ENCODE measurements around the gene PDE4A.

The PDE4A gene

DNA sequence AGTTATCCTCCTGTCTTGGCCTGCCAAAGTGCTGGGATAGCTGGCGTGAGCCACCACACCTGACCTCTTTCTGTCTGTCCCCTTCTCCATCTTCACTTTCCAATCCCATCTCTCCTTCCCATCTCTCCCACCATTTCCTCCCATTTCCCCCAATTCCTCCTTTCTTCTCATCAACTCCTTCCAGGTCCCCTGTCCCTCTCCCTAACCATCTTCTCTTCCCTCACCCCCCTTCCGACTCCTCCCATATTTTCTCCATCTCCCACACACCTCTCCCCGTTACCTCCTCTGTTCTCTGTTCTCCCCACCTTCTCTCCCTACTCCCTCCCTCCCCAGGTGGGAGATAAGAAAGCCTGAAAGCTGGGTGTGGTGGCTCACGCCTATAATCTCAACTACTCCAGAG, 42.2 kb downstream of the PDE4A start:
- Histone ChIP-seq H3K79me2 (ENCODE audit: control insufficient read depth, insufficient read depth, low read length) (no peaks in the 10 kb centered on the region), H3K23ac (ENCODE audit: low read length) (no peak overlapping the region), H3K4ac (ENCODE audit: low read depth, low read length) (no peak overlapping the region), H3K27ac (ENCODE audit: low read depth, low read length) (no peak overlapping the region), H3K4me3 (ENCODE audit: low read length) (no peak overlapping the region), H2BK120ac (ENCODE audit: low read depth, low read length) (no peak overlapping the region), H2AK5ac (ENCODE audit: low read length) (no peak overlapping the region), H2BK15ac (replicated peaks; ENCODE audit: low read depth) (no peak overlapping the region), H3K79me1 (ENCODE audit: low read length) (no peaks in the 10 kb centered on the region), H3K18ac (ENCODE audit: low read length) (no peak overlapping the region), H4K8ac (ENCODE audit: low read depth, low read length) (no peak overlapping the region), H2BK5ac (ENCODE audit: low read length) (no peak overlapping the region), H3K56ac (ENCODE audit: low read length) (no peak overlapping the region), H3K36me3 (ENCODE audit: control insufficient read depth, insufficient read depth, low read length) (no peaks in the 10 kb centered on the region), H3K4me1 (ENCODE audit: control insufficient read depth, low read depth, low read length) (no peaks in the 10 kb centered on the region), H3K9ac (ENCODE audit: low read length) (no peak overlapping the region), H3K4me2 (ENCODE audit: low read length) (no peak overlapping the region), H4K5ac (ENCODE audit: low read length) (no peak overlapping the region), H3K27me3 (ENCODE audit: insufficient read depth, low read length, poor library complexity) (no peaks in the 10 kb centered on the region)
- DNase-seq: no peak
- WGBS (ENCODE audit: extremely low coverage, insufficient coverage, low lambda C conversion rate): 100% methylated on average over 2 of the region's 4 CpGs

GRCh38 chr19:10464456-10464855, 44.1 kb downstream of the PDE4A start:
- H3K79me2 ChIP-seq (ENCODE audit: control insufficient read depth, insufficient read depth, low read length): no peaks in the 10 kb centered on the region
- H3K9ac ChIP-seq (ENCODE audit: low read length): no peak overlapping the region
- H2AK5ac ChIP-seq (ENCODE audit: low read length): no peak overlapping the region
- H3K27me3 ChIP-seq (ENCODE audit: insufficient read depth, low read length, poor library complexity): no peaks in the 10 kb centered on the region
- no peak overlapping the region for H3K18ac ChIP-seq (ENCODE audit: low read length)
- H3K27ac ChIP-seq (ENCODE audit: low read depth, low read length): no peak overlapping the region
- no peak overlapping the region for H3K23ac ChIP-seq (ENCODE audit: low read length)
- no peak overlapping the region for H3K4me2 ChIP-seq (ENCODE audit: low read length)
- H3K56ac ChIP-seq (ENCODE audit: low read length): no peak overlapping the region
- H3K36me3 ChIP-seq (ENCODE audit: control insufficient read depth, insufficient read depth, low read length): no peaks in the 10 kb centered on the region
- no peak for DNase-seq
- no peak overlapping the region for H3K4me3 ChIP-seq (ENCODE audit: low read length)
- H4K8ac ChIP-seq (ENCODE audit: low read depth, low read length): no peak overlapping the region
- no CpG with 5 or more reads among the region's 5 CpGs for WGBS (ENCODE audit: extremely low coverage, insufficient coverage, low lambda C conversion rate)
- no peak overlapping the region for H2BK5ac ChIP-seq (ENCODE audit: low read length)
- no peak overlapping the region for H2BK15ac ChIP-seq (replicated peaks; ENCODE audit: low read depth)
- H3K4me1 ChIP-seq (ENCODE audit: control insufficient read depth, low read depth, low read length): no peaks in the 10 kb centered on the region
- H2BK120ac ChIP-seq (ENCODE audit: low read depth, low read length): no peak overlapping the region
- H4K5ac ChIP-seq (ENCODE audit: low read length): no peak overlapping the region
- H3K4ac ChIP-seq (ENCODE audit: low read depth, low read length): no peak overlapping the region
- H3K79me1 ChIP-seq (ENCODE audit: low read length): no peaks in the 10 kb centered on the region

DNA sequence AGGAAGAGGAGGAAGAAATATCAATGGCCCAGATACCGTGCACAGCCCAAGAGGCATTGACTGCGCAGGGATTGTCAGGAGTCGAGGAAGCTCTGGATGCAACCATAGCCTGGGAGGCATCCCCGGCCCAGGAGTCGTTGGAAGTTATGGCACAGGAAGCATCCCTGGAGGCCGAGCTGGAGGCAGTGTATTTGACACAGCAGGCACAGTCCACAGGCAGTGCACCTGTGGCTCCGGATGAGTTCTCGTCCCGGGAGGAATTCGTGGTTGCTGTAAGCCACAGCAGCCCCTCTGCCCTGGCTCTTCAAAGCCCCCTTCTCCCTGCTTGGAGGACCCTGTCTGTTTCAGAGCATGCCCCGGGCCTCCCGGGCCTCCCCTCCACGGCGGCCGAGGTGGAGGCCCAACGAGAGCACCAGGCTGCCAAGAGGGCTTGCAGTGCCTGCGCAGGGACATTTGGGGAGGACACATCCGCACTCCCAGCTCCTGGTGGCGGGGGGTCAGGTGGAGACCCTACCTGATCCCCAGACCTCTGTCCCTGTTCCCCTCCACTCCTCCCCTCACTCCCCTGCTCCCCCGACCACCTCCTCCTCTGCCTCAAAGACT, 46.9 kb downstream of the PDE4A start:
- H2BK15ac ChIP-seq (replicated peaks; ENCODE audit: low read depth): no peak overlapping the region
- H2BK5ac ChIP-seq (ENCODE audit: low read length): no peak overlapping the region
- H4K5ac ChIP-seq (ENCODE audit: low read length): no peak overlapping the region
- H3K27me3 ChIP-seq (ENCODE audit: insufficient read depth, low read length, poor library complexity): no peaks in the 10 kb centered on the region
- DNase-seq: no peak
- H3K4me1 ChIP-seq (ENCODE audit: control insufficient read depth, low read depth, low read length): no peaks in the 10 kb centered on the region
- no peaks in the 10 kb centered on the region for H3K36me3 ChIP-seq (ENCODE audit: control insufficient read depth, insufficient read depth, low read length)
- no peak overlapping the region for H3K9ac ChIP-seq (ENCODE audit: low read length)
- no peak overlapping the region for H3K4ac ChIP-seq (ENCODE audit: low read depth, low read length)
- H4K8ac ChIP-seq (ENCODE audit: low read depth, low read length): no peak overlapping the region
- no peak overlapping the region for H2BK120ac ChIP-seq (ENCODE audit: low read depth, low read length)
- no peak overlapping the region for H3K23ac ChIP-seq (ENCODE audit: low read length)
- H3K4me3 ChIP-seq (ENCODE audit: low read length): no peak overlapping the region
- H3K27ac ChIP-seq (ENCODE audit: low read depth, low read length): no peak overlapping the region
- no peak overlapping the region for H3K18ac ChIP-seq (ENCODE audit: low read length)
- no peak overlapping the region for H3K56ac ChIP-seq (ENCODE audit: low read length)
- H3K4me2 ChIP-seq (ENCODE audit: low read length): no peak overlapping the region
- WGBS (ENCODE audit: extremely low coverage, insufficient coverage, low lambda C conversion rate): no CpG with 5 or more reads among the region's 20 CpGs
- no peaks in the 10 kb centered on the region for H3K79me1 ChIP-seq (ENCODE audit: low read length)
- no peak overlapping the region for H2AK5ac ChIP-seq (ENCODE audit: low read length)
- H3K79me2 ChIP-seq (ENCODE audit: control insufficient read depth, insufficient read depth, low read length): no peaks in the 10 kb centered on the region

DNA sequence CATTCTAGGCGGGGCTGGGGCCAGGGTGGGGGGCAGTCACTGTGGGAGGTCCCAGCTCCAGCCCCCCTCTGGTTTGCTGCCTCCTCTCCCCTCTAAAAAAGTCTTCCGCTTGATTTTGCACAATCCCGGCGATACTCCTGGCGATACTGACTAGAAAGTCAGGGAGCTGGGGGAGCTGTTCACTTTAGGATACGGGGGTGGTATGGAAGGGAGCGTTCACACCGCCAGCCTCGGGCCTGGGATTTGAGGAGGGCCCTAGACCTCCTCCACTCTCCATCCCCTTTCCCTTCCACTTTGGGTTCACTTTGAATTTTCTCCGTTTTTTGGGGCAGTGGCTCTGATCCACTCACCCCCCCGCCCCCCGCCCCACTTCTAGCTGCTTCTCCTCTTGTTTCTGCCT, 47.8 kb downstream of the PDE4A start:
- no peak overlapping the region for H3K4me3 ChIP-seq (ENCODE audit: low read length)
- no peak overlapping the region for H4K5ac ChIP-seq (ENCODE audit: low read length)
- no peak overlapping the region for H3K23ac ChIP-seq (ENCODE audit: low read length)
- no peaks in the 10 kb centered on the region for H3K36me3 ChIP-seq (ENCODE audit: control insufficient read depth, insufficient read depth, low read length)
- no CpG with 5 or more reads among the region's 12 CpGs for WGBS (ENCODE audit: extremely low coverage, insufficient coverage, low lambda C conversion rate)
- no peaks in the 10 kb centered on the region for H3K79me2 ChIP-seq (ENCODE audit: control insufficient read depth, insufficient read depth, low read length)
- no peaks in the 10 kb centered on the region for H3K79me1 ChIP-seq (ENCODE audit: low read length)
- H2BK120ac ChIP-seq (ENCODE audit: low read depth, low read length): no peak overlapping the region
- H3K4me1 ChIP-seq (ENCODE audit: control insufficient read depth, low read depth, low read length): no peaks in the 10 kb centered on the region
- H4K8ac ChIP-seq (ENCODE audit: low read depth, low read length): no peak overlapping the region
- H3K27me3 ChIP-seq (ENCODE audit: insufficient read depth, low read length, poor library complexity): no peaks in the 10 kb centered on the region
- no peak overlapping the region for H3K9ac ChIP-seq (ENCODE audit: low read length)
- no peak overlapping the region for H3K4ac ChIP-seq (ENCODE audit: low read depth, low read length)
- H2AK5ac ChIP-seq (ENCODE audit: low read length): no peak overlapping the region
- no peak overlapping the region for H3K56ac ChIP-seq (ENCODE audit: low read length)
- no peak overlapping the region for H2BK15ac ChIP-seq (replicated peaks; ENCODE audit: low read depth)
- H3K27ac ChIP-seq (ENCODE audit: low read depth, low read length): no peak overlapping the region
- no peak for DNase-seq
- H3K4me2 ChIP-seq (ENCODE audit: low read length): no peak overlapping the region
- peak overlapping the region; percentile 29 for H3K18ac ChIP-seq (ENCODE audit: low read length)
- H2BK5ac ChIP-seq (ENCODE audit: low read length): no peak overlapping the region

DNA sequence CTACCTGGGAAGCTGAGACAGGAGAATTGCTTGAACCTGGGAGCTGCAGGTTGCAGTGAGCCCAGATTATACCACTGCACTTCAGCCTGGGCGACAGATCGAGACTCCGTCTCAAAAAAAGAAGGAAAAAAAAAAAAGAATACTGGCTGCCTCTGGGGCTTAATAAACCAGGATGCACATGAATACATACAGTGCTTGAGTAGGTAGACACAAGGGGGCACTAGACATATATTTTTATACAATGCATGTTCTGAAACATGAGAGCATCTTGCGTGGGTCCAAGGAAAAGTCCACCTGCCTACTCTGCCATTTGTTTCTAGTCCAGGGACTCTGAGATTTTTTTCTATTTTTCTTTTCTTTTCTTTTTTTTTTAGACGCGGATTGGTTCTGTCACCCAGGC, 51.6 kb downstream of the PDE4A start:
- Histone ChIP-seq H3K4me2 (ENCODE audit: low read length) (no peak overlapping the region), H3K36me3 (ENCODE audit: control insufficient read depth, insufficient read depth, low read length) (no peaks in the 10 kb centered on the region), H3K56ac (ENCODE audit: low read length) (no peak overlapping the region), H3K27ac (ENCODE audit: low read depth, low read length) (no peak overlapping the region), H3K4ac (ENCODE audit: low read depth, low read length) (no peak overlapping the region), H3K9ac (ENCODE audit: low read length) (no peak overlapping the region), H3K4me3 (ENCODE audit: low read length) (no peak overlapping the region), H4K5ac (ENCODE audit: low read length) (no peak overlapping the region), H2BK5ac (ENCODE audit: low read length) (no peak overlapping the region), H3K23ac (ENCODE audit: low read length) (no peak overlapping the region), H3K4me1 (ENCODE audit: control insufficient read depth, low read depth, low read length) (no peaks in the 10 kb centered on the region), H3K79me2 (ENCODE audit: control insufficient read depth, insufficient read depth, low read length) (no peaks in the 10 kb centered on the region), H2BK120ac (ENCODE audit: low read depth, low read length) (no peak overlapping the region), H2AK5ac (ENCODE audit: low read length) (no peak overlapping the region), H3K18ac (ENCODE audit: low read length) (no peak overlapping the region), H2BK15ac (replicated peaks; ENCODE audit: low read depth) (no peak overlapping the region), H4K8ac (ENCODE audit: low read depth, low read length) (no peak overlapping the region), H3K27me3 (ENCODE audit: insufficient read depth, low read length, poor library complexity) (no peaks in the 10 kb centered on the region), H3K79me1 (ENCODE audit: low read length) (no peaks in the 10 kb centered on the region)
- WGBS (ENCODE audit: extremely low coverage, insufficient coverage, low lambda C conversion rate): no CpG with 5 or more reads among the region's 6 CpGs
- DNase-seq: no peak

- H4K8ac ChIP-seq (ENCODE audit: low read depth, low read length): no peak overlapping the region
- no peaks in the 10 kb centered on the region for H3K36me3 ChIP-seq (ENCODE audit: control insufficient read depth, insufficient read depth, low read length)
- no peak overlapping the region for H3K9ac ChIP-seq (ENCODE audit: low read length)
- H3K4me3 ChIP-seq (ENCODE audit: low read length): no peak overlapping the region
- no peak overlapping the region for H3K56ac ChIP-seq (ENCODE audit: low read length)
- no peaks in the 10 kb centered on the region for H3K27me3 ChIP-seq (ENCODE audit: insufficient read depth, low read length, poor library complexity)
- no peaks in the 10 kb centered on the region for H3K79me2 ChIP-seq (ENCODE audit: control insufficient read depth, insufficient read depth, low read length)
- no peak overlapping the region for H2BK120ac ChIP-seq (ENCODE audit: low read depth, low read length)
- H3K27ac ChIP-seq (ENCODE audit: low read depth, low read length): no peak overlapping the region
- H3K18ac ChIP-seq (ENCODE audit: low read length): no peak overlapping the region
- no peaks in the 10 kb centered on the region for H3K79me1 ChIP-seq (ENCODE audit: low read length)
- no CpG with 5 or more reads among the region's 5 CpGs for WGBS (ENCODE audit: extremely low coverage, insufficient coverage, low lambda C conversion rate)
- no peak overlapping the region for H2BK15ac ChIP-seq (replicated peaks; ENCODE audit: low read depth)
- no peak overlapping the region for H2AK5ac ChIP-seq (ENCODE audit: low read length)
- H2BK5ac ChIP-seq (ENCODE audit: low read length): no peak overlapping the region
- DNase-seq: no peak
- no peak overlapping the region for H3K4me2 ChIP-seq (ENCODE audit: low read length)
- H4K5ac ChIP-seq (ENCODE audit: low read length): no peak overlapping the region
- no peaks in the 10 kb centered on the region for H3K4me1 ChIP-seq (ENCODE audit: control insufficient read depth, low read depth, low read length)
- no peak overlapping the region for H3K23ac ChIP-seq (ENCODE audit: low read length)
- no peak overlapping the region for H3K4ac ChIP-seq (ENCODE audit: low read depth, low read length)
Observed at GRCh38 chr19:10473192-10473591, 52.9 kb downstream of the PDE4A start.

All from mesendoderm (in vitro differentiated cells).